ENCODE measurements around the gene MGAT5.

MGAT5 gene

DNA sequence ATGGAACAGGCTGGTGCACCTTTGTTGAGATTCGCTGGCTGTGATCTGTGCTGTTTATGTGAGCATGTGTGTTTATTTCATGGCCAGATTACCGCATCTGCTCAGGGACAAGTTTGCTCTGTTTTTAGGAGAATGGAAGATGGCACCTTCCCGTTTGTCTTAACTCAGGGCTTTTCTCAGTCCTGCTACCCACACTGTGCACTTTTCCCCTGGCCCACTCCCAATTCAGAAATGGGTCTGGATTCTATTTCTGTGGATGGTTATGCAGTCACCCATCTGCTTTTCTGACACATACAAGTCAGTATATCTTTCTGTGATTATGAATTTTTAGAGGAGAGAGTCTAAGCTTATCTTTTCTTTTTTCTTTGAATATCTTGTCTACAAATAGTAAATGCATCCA lies 15.4 kb downstream of the MGAT5 start:
- peaks cover 8% of the 10 kb centered on the region for H3K4me1 Mint-ChIP-seq (ENCODE audit: low read depth)
- H3K4me3 Mint-ChIP-seq: no peak overlapping the region

DNA sequence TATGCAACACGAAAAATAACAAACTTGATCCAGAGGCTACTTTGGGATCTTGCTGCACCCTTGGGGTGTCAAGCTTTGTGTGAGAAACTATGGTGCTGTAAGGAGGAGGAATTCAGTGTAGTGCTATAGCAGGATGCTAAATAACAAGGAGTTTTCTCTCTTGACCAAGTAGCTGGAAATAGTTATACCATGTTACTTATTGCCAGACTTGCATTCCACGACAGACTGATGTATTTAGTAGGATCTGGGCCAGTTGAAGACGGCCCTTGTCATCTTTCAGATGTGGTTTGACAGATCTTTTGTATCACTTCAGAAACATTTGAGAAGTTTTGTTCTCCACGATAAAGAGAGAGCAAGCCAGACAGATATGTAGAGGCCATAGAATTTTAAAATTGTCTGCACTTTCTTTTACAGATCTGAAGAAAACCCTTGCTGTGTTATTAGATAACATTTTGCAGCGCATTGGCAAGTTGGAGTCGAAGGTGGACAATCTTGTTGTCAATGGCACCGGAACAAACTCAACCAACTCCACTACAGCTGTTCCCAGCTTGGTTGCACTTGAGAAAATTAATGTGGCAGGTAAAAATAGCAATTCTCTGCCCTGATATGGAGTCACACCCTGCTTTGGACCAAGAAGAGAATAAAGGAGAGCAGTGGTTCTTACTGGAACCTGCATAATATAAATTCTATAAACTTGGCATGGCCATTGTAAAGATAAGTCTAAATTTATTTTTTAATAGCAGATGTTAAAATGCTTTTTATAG lies 16.3 kb downstream of the MGAT5 start:
- Mint-ChIP-seq H3K4me3 (no peak overlapping the region), H3K36me3 (ENCODE audit: low read depth) (peaks cover 60% of the 10 kb centered on the region), H3K27ac (no peak overlapping the region)

More for the DNA sequence above, 15.4 kb downstream of the MGAT5 start:
- Mint-ChIP-seq H3K27me3 (no peaks in the 10 kb centered on the region), H3K27ac (no peak overlapping the region), H3K9me3 (no peaks in the 10 kb centered on the region), H3K36me3 (ENCODE audit: low read depth) (peaks cover 52% of the 10 kb centered on the region)
- intact Hi-C loops (cut with micrococcal nuclease): loop anchor here (10.0 kb wide), 1 partner anchor 146 kb away; no protein-coding TSS in a partner anchor

DNA sequence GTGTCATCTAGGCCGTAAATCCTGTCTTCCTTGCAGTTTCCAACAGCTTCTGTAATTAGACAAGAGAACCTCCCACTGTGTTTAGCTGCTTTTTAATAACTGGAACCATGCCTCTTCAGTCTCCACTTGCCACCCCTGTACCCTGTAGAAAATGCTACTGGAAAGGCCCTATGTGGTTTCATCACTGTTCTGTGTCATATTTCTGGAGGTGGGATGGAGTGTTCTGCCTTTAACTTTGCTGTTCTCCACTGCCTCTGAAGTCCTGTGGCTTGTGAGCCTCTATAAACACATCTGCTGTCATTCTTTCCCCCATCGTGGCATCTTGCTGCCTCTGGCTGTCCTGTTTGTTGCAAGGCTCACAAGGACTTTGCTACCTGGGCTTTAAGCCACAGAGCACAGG lies 17.9 kb downstream of the MGAT5 start:
- H3K4me3 Mint-ChIP-seq: no peak overlapping the region
- peaks cover 7% of the 10 kb centered on the region for H3K9me3 Mint-ChIP-seq
- no peak overlapping the region for H3K27ac Mint-ChIP-seq
- intact Hi-C loops (cut with micrococcal nuclease): no loop called here
- H3K4me1 Mint-ChIP-seq (ENCODE audit: low read depth): peaks cover 18% of the 10 kb centered on the region
- peaks cover 74% of the 10 kb centered on the region for H3K36me3 Mint-ChIP-seq (ENCODE audit: low read depth)
- H3K27me3 Mint-ChIP-seq: no peaks in the 10 kb centered on the region

More for the DNA sequence above, 16.3 kb downstream of the MGAT5 start:
- Mint-ChIP-seq H3K4me1 (ENCODE audit: low read depth) (peaks cover 13% of the 10 kb centered on the region), H3K27me3 (no peaks in the 10 kb centered on the region), H3K9me3 (no peaks in the 10 kb centered on the region)
- intact Hi-C loops (cut with micrococcal nuclease): loop anchor here (10.0 kb wide), 1 partner anchor 145 kb away; no protein-coding TSS in a partner anchor

DNA sequence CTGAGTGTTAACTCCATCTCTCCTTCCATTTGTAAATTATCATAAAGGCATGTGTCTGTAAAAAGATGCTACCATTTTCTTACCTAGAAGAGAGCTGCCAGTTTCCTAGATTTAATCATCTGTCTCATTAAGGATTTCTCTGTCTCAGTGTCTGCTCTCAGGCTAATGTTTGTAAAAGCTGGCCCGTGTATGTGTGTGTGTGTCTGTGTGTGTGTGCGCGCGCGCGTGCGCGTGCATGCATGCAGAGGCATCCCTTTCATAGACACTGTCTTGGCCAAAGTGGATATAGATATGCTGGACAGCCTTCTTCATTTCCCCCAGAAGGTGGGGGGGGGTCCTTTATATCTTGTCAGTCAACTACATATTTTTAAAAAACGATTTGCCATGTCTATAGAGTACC lies 18.9 kb downstream of the MGAT5 start:
- H3K27me3 Mint-ChIP-seq: no peaks in the 10 kb centered on the region
- peaks cover 85% of the 10 kb centered on the region for H3K36me3 Mint-ChIP-seq (ENCODE audit: low read depth)
- H3K27ac Mint-ChIP-seq: no peak overlapping the region
- intact Hi-C loops (cut with micrococcal nuclease): no loop called here
- H3K4me1 Mint-ChIP-seq (ENCODE audit: low read depth): peaks cover 25% of the 10 kb centered on the region
- H3K4me3 Mint-ChIP-seq: no peak overlapping the region
- H3K9me3 Mint-ChIP-seq: peaks cover 16% of the 10 kb centered on the region

DNA sequence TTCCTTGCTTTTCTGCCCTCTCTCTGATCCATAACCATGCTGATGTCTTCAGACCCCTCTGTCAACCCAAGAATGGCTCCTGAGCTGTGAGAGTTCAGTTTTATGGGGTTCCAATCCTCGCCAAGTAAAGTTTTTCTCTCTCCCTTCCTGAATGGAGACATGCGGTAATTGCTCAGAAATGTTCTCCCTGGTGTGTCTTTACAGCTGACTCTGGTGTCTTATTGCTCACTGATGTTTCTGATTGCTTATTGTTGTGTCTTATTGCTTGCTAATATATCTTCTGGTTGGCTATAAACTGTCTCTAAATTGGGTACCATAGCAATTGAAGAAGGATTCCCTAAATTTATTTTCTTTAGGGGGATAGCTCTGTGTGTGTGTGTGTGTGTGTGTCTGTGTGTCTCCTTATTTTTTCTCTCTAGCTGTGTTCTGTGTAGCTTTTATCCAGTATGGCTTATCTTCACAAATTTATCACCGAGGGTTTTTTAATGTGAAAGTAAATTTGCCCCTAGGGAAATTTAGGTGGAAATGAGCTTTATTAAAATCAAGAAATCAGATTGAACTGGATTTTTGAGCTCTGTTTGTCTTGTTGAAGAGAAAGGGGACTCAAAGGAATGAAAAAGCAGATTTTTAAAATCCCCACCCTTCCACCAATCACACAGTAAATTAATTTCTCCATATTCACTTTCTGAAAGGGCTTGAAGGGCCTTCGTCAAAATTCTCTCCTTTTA lies 19.5 kb downstream of the MGAT5 start:
- Mint-ChIP-seq H3K4me1 (ENCODE audit: low read depth) (peaks cover 28% of the 10 kb centered on the region), H3K27ac (no peak overlapping the region), H3K9me3 (peaks cover 16% of the 10 kb centered on the region), H3K27me3 (no peaks in the 10 kb centered on the region), H3K36me3 (ENCODE audit: low read depth) (peaks cover 86% of the 10 kb centered on the region), H3K4me3 (no peak overlapping the region)
- intact Hi-C loops (cut with micrococcal nuclease): no loop called here

DNA sequence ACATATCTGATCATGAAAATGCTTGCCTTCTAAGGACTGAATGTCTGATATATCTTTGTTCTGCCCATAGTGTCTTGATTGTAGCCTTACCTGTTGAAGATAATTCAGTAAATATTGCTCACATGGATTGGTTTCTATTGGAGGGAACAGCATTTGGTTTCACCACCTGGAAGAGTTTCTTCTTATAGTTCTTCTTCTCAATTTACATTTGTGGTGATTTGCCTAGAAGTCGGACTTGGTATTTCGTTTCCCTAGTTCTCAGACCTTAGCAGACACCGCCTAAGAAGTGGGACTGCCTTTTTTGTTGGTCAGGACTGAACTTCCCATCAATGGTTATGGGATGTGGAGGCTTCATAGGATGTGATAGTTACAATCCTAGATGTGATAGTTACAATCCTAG lies 20.2 kb downstream of the MGAT5 start:
- H3K36me3 Mint-ChIP-seq (ENCODE audit: low read depth): peaks cover 91% of the 10 kb centered on the region
- no peak overlapping the region for H3K4me3 Mint-ChIP-seq
- H3K9me3 Mint-ChIP-seq: peaks cover 16% of the 10 kb centered on the region
- intact Hi-C loops (cut with micrococcal nuclease): no loop called here
- no peaks in the 10 kb centered on the region for H3K27me3 Mint-ChIP-seq
- no peak overlapping the region for H3K27ac Mint-ChIP-seq
- H3K4me1 Mint-ChIP-seq (ENCODE audit: low read depth): peaks cover 31% of the 10 kb centered on the region

DNA sequence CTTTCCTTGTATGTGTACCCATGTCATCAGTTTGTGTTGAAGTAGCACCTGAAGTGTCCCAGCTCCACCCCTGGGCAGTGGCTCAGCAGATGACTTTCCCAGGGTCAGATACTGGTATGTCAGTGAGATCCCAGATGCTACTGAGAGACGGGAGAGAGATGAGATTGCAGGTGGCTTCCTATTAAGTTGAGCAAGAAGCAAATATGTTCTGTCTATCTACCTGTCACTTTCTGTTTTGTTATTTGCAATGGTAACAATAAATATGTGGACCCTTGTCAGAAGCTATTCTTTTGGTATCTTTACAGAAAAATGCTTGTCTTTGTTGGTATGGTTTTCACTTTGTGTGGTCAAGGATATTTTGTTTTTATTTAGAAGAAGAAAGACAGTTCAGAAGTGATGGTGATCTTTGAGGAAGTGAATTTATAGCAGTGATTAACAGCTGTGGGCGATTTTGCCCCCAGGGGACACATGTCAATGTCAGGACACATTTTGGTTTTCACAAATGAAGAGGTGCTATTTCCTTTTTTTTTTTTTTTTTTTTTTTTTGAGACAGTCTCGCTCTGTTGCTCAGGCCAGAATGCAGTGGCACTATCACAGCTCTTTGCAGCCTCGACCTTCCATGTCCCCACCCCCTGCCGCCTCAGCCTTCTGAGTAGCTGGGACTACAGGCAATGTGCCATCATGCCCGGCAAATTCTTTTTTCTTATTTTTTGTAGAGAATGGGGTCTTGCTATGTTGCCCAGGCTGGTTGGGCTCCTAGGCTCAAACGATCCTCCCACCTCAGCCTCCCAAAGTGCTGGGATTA lies 21.4 kb downstream of the MGAT5 start:
- H3K4me1 Mint-ChIP-seq (ENCODE audit: low read depth): peaks cover 27% of the 10 kb centered on the region
- H3K27me3 Mint-ChIP-seq: no peaks in the 10 kb centered on the region
- peaks cover 95% of the 10 kb centered on the region for H3K36me3 Mint-ChIP-seq (ENCODE audit: low read depth)
- H3K4me3 Mint-ChIP-seq: no peak overlapping the region
- H3K9me3 Mint-ChIP-seq: peaks cover 16% of the 10 kb centered on the region
- intact Hi-C loops (cut with micrococcal nuclease): no loop called here
- H3K27ac Mint-ChIP-seq: no peak overlapping the region

DNA sequence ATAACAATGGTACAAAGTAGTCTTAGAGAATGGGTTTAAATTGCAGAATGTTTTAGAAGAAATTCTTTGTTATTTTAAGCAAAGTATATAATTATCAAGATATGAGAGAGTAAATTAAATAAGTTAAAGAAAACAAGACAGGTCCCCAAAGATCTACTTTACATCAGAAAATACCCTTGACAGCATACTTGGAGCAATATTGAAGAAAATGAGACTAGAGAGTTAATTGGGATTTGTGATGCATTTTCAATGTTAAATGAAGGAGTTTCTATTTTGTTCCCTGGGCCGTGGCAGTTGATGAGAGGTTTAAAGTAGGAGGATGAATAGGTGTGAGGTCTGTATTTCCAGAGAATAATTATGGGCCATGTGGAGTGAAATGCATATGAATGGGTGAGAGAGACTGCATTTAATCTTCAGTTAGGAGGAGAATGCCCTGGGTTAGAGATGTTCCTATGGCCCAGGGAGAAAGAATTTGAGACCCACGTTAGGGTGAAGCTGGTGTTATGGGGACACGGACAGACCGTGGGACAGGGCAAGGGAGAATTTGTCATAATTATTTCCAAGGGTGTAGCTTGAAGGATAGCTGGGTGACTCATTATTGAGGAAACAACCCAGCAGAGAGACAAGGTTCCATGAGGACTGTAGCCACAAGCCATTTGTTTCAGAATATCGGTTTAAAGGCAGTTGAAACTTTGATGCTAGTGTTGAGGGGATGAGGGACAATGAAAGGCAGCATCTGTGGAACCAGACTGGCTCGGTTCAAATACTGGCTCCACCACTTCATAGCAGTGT lies 22.7 kb downstream of the MGAT5 start:
- peaks cover 16% of the 10 kb centered on the region for H3K9me3 Mint-ChIP-seq
- no peak overlapping the region for H3K27ac Mint-ChIP-seq
- no peaks in the 10 kb centered on the region for H3K27me3 Mint-ChIP-seq
- H3K4me3 Mint-ChIP-seq: no peak overlapping the region
- peaks cover 93% of the 10 kb centered on the region for H3K36me3 Mint-ChIP-seq (ENCODE audit: low read depth)
- peaks cover 27% of the 10 kb centered on the region for H3K4me1 Mint-ChIP-seq (ENCODE audit: low read depth)
- intact Hi-C loops (cut with micrococcal nuclease): no loop called here

DNA sequence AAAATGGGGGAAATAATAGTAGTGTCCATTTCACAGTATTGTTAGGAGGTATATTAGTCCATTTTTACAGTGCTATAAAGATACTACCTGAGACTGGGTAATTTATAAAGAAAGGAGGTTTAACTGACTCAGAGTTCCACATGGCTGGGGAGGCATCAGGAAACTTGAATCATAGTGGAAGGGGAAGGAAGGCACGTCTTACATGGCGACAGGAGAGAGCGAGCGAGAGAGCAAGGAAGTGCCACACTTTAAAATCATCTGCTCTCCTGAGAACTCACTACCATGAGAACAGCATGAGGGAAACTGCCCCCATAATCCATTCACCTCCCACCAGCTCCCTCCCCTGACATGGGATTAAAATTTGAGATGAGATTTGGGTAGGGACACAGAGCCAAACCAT lies 23.4 kb downstream of the MGAT5 start:
- Mint-ChIP-seq H3K9me3 (peaks cover 16% of the 10 kb centered on the region), H3K27me3 (no peaks in the 10 kb centered on the region), H3K4me3 (no peak overlapping the region), H3K4me1 (ENCODE audit: low read depth) (peaks cover 32% of the 10 kb centered on the region), H3K27ac (no peak overlapping the region), H3K36me3 (ENCODE audit: low read depth) (peaks cover 91% of the 10 kb centered on the region)
- intact Hi-C loops (cut with micrococcal nuclease): no loop called here

DNA sequence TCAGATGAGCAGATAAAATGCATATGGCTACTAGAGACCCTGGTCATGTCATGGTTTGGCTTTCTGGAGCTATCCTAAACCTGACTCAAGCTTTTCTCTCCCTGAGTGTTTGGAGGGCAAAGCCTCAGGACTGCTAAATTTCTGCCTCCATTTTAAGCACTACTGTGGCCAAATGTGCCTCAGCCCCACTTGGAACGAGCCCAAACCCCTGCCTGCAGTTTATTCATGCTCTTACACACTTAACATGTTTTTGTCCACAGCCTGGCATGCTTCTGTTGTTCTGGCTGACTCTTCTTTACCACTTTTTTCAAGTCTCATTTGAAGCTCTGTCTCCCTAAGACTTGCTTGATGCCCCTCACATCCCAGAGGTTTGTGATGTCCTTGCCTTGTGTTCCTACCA lies 24.7 kb downstream of the MGAT5 start:
- Mint-ChIP-seq H3K4me1 (ENCODE audit: low read depth) (peaks cover 45% of the 10 kb centered on the region), H3K9me3 (peaks cover 16% of the 10 kb centered on the region), H3K4me3 (no peak overlapping the region), H3K27ac (no peak overlapping the region), H3K27me3 (no peaks in the 10 kb centered on the region), H3K36me3 (ENCODE audit: low read depth) (peaks cover 84% of the 10 kb centered on the region)
- intact Hi-C loops (cut with micrococcal nuclease): no loop called here

DNA sequence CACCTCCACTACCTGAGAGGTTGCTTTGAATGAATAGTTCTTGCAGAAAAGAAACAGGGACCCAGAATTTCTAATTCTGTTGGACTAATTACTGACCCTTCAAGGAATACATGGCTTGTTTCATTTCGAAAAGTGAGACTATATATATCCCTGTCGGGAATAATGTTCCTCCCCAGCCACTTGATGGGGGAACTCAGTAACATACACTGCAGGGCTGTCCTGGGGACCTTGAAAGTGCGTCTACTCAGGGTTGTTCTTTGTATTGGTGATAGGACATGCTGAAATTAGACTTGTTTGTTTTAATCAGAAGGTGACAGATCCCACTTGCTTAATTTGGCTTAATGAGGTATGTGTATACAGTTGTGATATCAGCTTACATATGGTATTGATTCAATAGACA lies 25.5 kb downstream of the MGAT5 start:
- Mint-ChIP-seq H3K4me3 (no peak overlapping the region), H3K36me3 (ENCODE audit: low read depth) (peaks cover 80% of the 10 kb centered on the region), H3K27ac (no peak overlapping the region), H3K27me3 (no peaks in the 10 kb centered on the region), H3K4me1 (ENCODE audit: low read depth) (peaks cover 46% of the 10 kb centered on the region), H3K9me3 (peaks cover 16% of the 10 kb centered on the region)
- intact Hi-C loops (cut with micrococcal nuclease): no loop called here

DNA sequence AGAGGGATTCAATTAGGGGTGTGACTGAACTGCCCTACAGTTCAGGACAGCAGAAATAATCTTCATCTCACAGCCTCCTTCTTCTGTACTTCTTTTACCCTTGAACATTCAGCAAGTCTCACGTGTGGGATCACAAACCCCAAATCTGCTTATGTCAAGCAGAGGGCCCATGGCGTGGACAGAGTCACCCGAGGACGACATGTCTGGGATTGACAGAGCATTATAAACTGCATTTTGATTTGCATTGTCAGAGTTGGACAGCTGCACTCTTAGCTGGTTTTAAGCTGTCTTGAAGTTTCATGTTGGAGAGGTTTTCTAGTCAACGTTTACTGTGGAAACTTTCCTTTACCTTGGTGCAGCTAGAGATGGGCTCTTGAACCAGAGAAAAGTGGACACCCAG lies 26.4 kb downstream of the MGAT5 start:
- Mint-ChIP-seq H3K9me3 (peaks cover 16% of the 10 kb centered on the region), H3K27ac (no peak overlapping the region)

DNA sequence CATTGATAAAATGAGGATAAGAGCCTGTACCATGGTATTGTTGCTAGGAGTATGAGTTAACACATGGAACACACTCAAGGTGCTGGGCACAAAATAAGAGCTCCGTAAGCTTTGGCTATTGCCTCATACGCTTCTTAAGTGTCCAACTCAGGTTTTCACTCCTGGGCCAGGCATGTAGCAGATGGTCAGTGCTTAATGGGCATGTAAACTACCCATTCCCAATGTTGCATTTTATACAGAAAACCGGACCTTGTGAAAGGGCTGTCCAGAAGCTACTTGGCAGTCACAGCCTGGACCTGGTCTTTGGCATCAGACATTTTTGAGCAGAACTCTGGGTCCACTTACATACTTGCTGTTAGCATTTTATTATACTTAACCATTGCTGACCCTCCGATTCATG lies 26.9 kb downstream of the MGAT5 start:
- intact Hi-C loops (cut with micrococcal nuclease): no loop called here
- Mint-ChIP-seq H3K36me3 (ENCODE audit: low read depth) (peaks cover 72% of the 10 kb centered on the region), H3K27me3 (no peaks in the 10 kb centered on the region), H3K4me1 (ENCODE audit: low read depth) (peaks cover 43% of the 10 kb centered on the region), H3K27ac (no peak overlapping the region), H3K9me3 (peaks cover 16% of the 10 kb centered on the region), H3K4me3 (no peak overlapping the region)

More for the DNA sequence above, 26.4 kb downstream of the MGAT5 start:
- intact Hi-C loops (cut with micrococcal nuclease): no loop called here
- Mint-ChIP-seq H3K36me3 (ENCODE audit: low read depth) (peaks cover 74% of the 10 kb centered on the region), H3K27me3 (no peaks in the 10 kb centered on the region), H3K4me3 (no peak overlapping the region), H3K4me1 (ENCODE audit: low read depth) (peaks cover 40% of the 10 kb centered on the region)
